Measurements from ENCODE around the gene CREB3L2. TPM values are rescaled to one million over a fixed set of nuclear protein-coding genes. Genes with fewer than 3 reads are reported as not detected.

Gene CREB3L2
- total RNA-seq, 1 experiment from 2014 or later, result 4.1 TPM

DNA sequence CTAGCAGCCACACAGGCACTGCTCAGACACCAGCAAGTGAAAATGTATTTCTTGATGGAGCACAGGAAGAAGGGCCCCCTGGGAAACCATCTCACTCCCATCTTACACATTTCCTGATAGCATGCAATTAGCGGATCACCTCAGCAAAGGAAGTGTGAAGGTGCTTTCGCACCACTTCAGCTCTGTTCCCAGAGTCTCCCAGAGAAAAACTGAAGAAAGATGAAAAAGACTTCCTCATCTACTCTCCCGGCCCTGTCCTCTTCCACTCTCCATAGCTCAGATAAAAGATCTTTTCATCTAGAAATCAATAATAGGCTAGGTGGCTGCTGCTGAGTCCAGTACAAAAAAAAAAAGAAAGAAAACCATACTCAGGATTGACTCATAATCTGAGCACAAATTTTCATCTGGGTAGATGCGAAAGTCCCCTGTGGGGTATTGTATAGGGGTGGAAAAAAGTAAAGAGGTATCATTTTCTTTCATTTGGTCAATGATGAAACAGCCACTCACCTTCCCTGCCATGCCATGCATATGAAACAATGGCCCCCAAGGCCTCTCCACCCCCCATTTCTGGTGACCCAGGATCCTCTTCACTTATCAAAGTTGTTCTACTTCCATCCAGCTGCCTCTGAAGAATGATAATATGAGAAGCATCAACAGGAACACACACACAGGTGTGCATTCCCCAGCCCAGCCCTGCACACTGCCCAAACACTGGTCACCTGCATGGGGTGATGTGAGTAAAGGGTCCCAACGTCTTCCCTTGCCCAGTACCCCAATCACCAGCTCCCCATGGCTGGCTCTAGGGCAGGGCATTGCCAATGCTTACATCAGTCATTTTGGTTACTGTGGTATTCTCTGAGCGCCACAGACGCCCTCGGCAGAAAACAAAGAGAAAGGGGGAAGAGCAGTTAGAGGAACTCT is 106.3 kb downstream of the CREB3L2 start:
- no peak for DNase-seq (ENCODE audit: low spot score)
- in situ Hi-C loops (cut with HindIII; ENCODE audit: low sequenced_read_pairs), result no loop called here

DNA sequence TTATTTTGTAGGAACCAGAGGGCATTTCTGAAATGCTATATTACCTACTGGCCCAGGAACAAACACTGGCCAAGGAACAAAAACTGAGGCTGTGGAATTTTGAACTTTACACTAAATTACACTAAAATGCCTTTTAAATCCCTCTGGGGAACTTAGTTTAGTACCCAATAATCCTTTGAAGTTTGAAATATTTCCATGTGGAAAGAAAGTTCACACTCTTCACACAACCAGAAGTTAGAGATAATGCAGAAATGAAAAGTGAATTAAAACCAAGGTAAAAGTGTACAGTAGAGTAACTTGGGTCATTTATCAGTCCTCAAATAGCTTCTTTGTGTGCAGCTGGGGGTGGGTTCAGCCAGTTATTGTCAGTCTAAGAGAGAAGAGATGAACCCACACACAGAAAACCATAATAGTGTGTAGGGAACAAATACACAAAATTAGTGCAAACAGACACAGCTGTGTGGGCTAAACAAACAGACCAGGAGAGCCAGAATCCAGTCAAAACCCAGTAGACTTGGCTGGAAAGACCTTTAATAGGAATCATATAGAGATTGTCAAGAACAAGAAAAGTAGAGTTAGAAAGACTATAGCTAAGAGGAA is 108.6 kb downstream of the CREB3L2 start:
- in situ Hi-C loops (cut with HindIII; ENCODE audit: low sequenced_read_pairs), result no loop called here

DNA sequence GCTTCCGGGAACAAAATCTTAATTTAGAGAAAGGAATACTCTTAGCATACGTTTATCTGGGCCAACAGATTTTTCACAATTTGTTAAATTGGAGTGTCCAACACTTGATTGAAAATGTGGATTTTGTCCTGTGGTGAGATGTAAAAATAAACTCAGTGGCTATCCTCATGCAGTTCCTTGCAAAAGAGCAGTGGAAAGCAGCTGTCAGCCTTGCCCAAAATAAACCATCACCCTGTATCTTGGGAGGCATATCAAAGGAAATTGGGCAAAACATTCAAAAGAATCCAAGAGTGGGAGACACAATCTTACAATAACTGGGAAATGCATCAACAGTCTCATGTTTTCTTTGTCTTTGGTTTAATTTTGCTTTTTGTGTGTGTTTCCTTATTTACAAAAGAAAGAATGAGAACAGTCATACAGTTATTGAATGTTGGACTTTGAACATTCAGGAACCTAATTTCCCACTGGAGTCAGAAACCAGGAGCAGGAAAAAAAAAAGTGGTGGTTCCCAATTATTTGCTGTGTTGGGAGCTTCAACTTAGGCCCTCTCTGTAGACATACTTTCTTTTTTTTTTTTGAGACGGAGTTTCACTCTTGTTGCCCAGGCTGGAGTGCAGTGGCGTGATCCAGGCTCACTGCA is 110.8 kb downstream of the CREB3L2 start:
- DNase-seq (ENCODE audit: low spot score), result no peak
- in situ Hi-C loops (cut with HindIII; ENCODE audit: low sequenced_read_pairs), result no loop called here

More for the DNA sequence above, 108.6 kb downstream of the CREB3L2 start:
- DNase-seq (ENCODE audit: low spot score), result no peak

GRCh38 chr7:137890449-137890921 is 111.4 kb downstream of the CREB3L2 start:
- no peak for DNase-seq (ENCODE audit: low spot score)
- in situ Hi-C loops (cut with HindIII; ENCODE audit: low sequenced_read_pairs), result no loop called here

DNA sequence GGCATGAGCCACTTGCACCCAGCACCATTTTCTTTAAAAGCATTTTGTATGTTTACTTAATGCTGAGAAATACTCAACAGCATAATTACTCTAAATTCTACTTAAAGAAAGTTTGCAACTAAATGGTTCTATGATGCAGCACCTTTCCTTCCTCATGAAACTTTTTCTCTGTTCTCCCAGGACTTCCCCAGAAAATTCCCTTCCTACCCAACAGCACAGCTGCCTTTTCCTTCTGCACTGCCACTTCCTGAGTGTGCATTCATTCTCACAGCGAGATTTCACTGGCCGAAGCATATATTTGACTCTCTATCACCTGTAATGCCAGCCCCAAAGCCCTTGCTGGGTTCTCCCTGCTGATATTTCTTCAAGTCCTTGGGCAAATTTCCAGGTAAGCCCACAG is 113.6 kb downstream of the CREB3L2 start:
- no peak for DNase-seq (ENCODE audit: low spot score)
- in situ Hi-C loops (cut with HindIII; ENCODE audit: low sequenced_read_pairs), result no loop called here

DNA sequence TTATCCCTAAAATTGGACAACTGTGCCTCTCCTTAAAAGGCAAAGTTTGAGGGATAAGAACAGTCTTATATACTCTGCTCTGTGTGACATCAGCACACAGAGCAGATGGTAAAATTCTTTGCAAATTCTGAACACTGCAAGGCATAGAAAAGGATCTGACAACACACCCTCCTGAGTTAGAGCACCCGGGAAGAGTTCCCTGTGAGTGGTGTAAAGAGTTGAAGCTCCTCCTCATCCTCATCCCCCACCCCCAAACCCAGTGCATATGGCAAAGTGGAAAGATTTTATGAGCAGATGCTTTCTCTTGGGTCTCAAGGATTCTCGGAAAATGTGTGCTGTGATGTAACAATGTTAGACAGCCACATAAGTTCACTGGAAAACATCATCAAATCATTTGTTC is 115.1 kb downstream of the CREB3L2 start:
- in situ Hi-C loops (cut with HindIII; ENCODE audit: low sequenced_read_pairs), result no loop called here
- DNase-seq (ENCODE audit: low spot score), result no peak

- in situ Hi-C loops (cut with HindIII; ENCODE audit: low sequenced_read_pairs), result no loop called here
- DNase-seq (ENCODE audit: low spot score), result no peak
These were observed 115.6 kb downstream of the CREB3L2 start for GRCh38 chr7:137886281-137886680.

DNA sequence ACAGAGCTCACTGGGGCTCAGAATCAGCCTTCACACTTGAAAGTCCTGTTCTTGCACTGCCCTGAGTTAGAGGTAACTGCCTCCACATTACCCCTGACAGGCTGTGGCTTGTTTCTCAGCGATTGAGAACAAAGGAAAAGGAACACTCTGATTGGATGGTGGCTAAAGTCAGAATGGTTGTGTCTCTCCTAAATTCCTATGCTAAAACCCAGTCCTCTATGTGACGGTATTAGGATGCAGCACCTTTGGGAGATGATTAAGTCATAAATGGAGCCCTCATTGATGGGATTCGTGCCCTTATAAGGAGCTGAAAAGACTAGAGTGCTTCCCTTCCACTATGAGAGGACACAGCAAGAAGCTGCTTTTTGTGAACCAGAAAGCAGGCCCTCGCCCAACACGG is 116.2 kb downstream of the CREB3L2 start:
- in situ Hi-C loops (cut with HindIII; ENCODE audit: low sequenced_read_pairs), result no loop called here
- DNase-seq (ENCODE audit: low spot score), result no peak

GRCh38 chr7:137882806-137883205 is 119.1 kb downstream of the CREB3L2 start:
- no peak for DNase-seq (ENCODE audit: low spot score)
- in situ Hi-C loops (cut with HindIII; ENCODE audit: low sequenced_read_pairs), result no loop called here

DNA sequence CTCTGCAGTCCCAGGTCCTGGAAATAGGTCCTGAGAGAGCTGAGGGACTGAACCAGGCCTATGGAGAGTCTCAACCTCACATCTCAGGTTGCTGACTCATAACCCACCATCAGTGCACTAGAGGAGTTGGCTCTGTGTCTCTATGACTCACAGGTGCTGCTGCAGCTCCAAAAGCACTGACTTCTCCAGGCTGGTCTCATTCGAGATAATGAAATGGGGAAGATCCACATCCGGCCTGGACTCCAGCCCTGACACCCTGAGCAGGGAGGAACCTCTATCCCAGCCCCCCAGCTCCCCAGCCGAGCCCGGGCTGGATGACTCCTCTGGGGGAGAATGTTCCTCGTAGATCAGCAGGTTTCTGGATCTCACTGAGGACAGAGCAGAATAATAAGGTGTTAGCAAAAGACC is 119.6 kb downstream of the CREB3L2 start:
- peak; percentile 10 for DNase-seq (ENCODE audit: low spot score)
- in situ Hi-C loops (cut with HindIII; ENCODE audit: low sequenced_read_pairs), result no loop called here

DNA sequence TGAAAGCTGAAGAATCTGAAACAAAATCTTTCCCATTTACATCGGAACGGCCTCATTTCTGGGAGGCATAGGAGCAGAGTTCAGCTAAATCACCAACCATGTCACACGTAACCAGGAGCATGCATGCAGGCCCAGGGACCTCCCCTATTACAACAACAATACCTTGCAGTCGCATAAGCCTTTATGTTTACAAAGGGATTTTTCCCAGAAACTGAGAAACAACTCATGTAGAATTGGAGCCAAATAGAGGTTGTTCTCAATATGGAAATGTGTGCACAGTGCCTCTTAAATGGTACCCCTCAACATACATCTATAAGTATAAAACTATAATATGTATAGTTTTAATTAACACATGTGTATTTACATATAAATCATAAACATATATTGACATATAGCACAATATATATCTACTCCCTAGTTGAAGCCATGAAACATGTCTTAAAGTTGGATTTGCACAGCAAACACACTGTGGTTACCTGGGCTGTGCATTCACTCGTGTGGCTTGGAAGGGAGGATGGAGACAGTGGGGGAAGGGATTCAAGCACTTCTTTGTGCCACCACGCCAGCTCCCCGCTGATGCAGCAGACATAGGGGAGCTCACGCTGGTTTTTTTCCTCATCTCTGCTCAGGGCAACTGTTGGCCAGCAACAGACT is 120.2 kb downstream of the CREB3L2 start:
- DNase-seq (ENCODE audit: low spot score), result no peak
- in situ Hi-C loops (cut with HindIII; ENCODE audit: low sequenced_read_pairs), result no loop called here

GRCh38 chr7:137880432-137880831 is 121.5 kb downstream of the CREB3L2 start:
- DNase-seq (ENCODE audit: low spot score), result no peak
- in situ Hi-C loops (cut with HindIII; ENCODE audit: low sequenced_read_pairs), result no loop called here

- in situ Hi-C loops (cut with HindIII; ENCODE audit: low sequenced_read_pairs), result no loop called here
- no peak for DNase-seq (ENCODE audit: low spot score)
These were observed 122.3 kb downstream of the CREB3L2 start for GRCh38 chr7:137879357-137880158.

DNA sequence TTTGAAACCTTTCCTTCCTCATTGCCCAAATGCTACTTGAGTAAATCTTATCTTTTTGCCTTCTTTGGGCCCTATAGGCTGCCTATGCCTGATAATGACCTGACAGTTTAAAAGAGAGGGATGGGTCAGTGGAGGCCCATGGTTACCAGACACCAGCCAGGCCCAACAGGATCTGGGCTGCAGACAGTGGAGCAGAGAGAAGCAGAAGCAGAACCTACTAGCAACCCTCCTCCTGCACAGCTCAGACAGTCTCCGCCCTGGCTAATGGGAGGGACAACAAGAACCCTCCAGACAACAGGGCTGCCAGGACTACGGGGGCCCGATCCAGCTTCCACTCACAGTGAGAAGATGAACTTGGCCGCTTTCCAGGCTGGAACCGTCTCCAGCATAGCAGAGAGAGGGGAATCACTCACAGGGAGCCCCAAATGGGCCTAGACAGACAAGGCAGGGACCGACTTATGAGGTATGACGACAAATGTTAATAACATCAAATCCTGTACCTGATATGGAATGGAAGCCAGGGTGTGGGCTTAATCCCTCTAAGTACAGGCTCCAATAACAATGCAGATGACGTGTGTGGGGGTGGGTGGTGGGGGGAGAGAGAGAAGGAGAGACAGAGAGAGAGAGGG is 123.4 kb downstream of the CREB3L2 start:
- in situ Hi-C loops (cut with HindIII; ENCODE audit: low sequenced_read_pairs), result no loop called here
- peak; percentile 10 for DNase-seq (ENCODE audit: low spot score)

- in situ Hi-C loops (cut with HindIII; ENCODE audit: low sequenced_read_pairs), result no loop called here
- no peak for DNase-seq (ENCODE audit: low spot score)
These were observed 124.7 kb downstream of the CREB3L2 start for GRCh38 chr7:137877027-137877675.

GRCh38 chr7:137875746-137876145 is 126.1 kb downstream of the CREB3L2 start:
- in situ Hi-C loops (cut with HindIII; ENCODE audit: low sequenced_read_pairs), result no loop called here
- DNase-seq (ENCODE audit: low spot score), result no peak

DNA sequence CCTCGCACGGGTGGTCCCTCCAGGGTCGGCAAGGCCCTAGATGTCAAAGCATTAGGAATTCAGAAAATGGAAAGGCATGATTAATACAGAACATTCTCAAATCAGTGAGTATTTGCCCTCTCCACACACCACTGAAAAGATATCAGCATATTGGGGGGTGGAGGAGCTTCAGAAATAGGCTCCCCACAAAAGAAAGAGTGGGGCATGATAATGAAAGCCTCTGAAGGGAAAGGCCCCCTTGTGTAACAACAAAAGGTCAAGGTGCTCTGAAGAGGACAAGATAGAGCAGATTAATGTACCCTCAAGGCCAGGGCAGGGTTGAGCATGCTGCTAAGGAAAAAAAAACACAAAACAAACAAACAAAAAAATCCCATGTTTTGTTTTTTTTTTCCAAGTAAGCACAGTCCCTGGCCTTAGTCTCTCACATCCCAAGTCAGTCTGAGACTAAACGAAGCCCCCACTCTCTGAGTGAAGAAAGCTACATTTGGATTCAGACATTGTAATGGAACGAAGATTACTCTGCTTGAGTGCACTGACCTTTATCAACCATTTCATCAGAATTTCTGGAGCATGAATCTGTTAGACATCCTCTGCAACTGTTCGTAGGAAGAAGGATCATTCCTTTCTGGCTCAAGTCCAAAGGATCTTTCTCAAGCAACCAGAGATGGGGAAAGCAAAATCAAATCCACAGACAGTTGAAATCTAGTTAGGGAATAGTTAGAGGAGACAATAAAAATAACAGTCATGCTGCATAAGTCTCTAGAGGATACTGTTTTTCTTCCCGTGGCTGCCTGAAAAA is 127.7 kb downstream of the CREB3L2 start:
- DNase-seq (ENCODE audit: low spot score), result peak; percentile 30
- in situ Hi-C loops (cut with HindIII; ENCODE audit: low sequenced_read_pairs), result no loop called here

All from G401 (cell line).